LNCAP (cell line): ENCODE results near the gene ZNF541.

Experiments
- CTCF ChIP-seq: fragments of 450-650 bp; IDR thresholded peaks from 2 replicates; pipeline ENCODE4 v1.5.1; 2017; ENCODE audit warnings: mild to moderate bottlenecking

The ZNF541 gene

GRCh38 chr19:47569331-47569730, 3.6 kb downstream of the ZNF541 start:
- TF ChIP-seq CTCF, result no peak

- TF ChIP-seq CTCF, result no peak
Observed at GRCh38 chr19:47564081-47564480, 8.9 kb downstream of the ZNF541 start.

GRCh38 chr19:47561440-47562057, 11.4 kb downstream of the ZNF541 start:
- TF ChIP-seq CTCF, result no peak

- TF ChIP-seq CTCF, result no peak
Observed at GRCh38 chr19:47560999-47561398, 11.9 kb downstream of the ZNF541 start.

- no peak for TF ChIP-seq CTCF
Observed at GRCh38 chr19:47550129-47550528, 22.8 kb downstream of the ZNF541 start.

GRCh38 chr19:47549261-47549862, 23.6 kb downstream of the ZNF541 start:
- TF ChIP-seq CTCF, result no peak

- no peak for TF ChIP-seq CTCF
Observed at GRCh38 chr19:47547199-47547598, 25.7 kb downstream of the ZNF541 start.
